ENCODE results near the gene DPCD. TPM values are rescaled to one million over a fixed set of nuclear protein-coding genes. Genes with fewer than 3 reads are reported as not detected.

Gene DPCD
- total and polyA plus RNA-seq, 11 donors = 16.3 to 42.9 (median 23.8) TPM

DNA sequence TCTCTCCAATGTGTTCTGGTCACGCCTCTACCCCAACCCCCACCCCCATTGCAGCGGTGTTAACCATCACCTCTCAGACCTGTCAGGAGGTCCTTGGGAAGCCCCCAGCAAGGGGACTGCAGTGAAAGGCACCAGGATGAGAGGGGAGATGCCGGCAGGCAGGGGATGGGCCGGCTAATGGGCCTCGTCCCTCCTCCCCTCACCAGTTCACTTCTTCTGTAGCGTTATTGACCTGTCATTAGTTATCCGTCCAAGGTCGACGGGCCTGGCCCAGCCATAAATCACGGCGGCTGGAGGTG, 18.8 kb upstream of the DPCD start:
- intact Hi-C loops (cut with DNase I) = loop anchor here in 8 of 10 donors (2.0 to 10.0 kb wide), 8 partner anchors 264 to 408 kb away; no protein-coding TSS in a partner anchor
- Histone ChIP-seq H3K4me3 (peak overlapping the region in 3 of 12 donors; percentile 61 to 70 (median 63)), H3K36me3 (no peaks in the 10 kb centered on the region), H3K27ac (no peak overlapping the region), H3K4me1 (peaks cover 0 to 28% (median 16%) of the 10 kb centered on the region in 12 donors), H3K27me3 (peaks cover 10 to 56% (median 46%) of the 10 kb centered on the region in 9 donors), H3K9me3 (peaks cover 0 to 14% (median 10%) of the 10 kb centered on the region in 12 donors)
- peak in 1 of 5 donors; percentile 23 for DNase-seq
- TF ChIP-seq, protein P1, sequence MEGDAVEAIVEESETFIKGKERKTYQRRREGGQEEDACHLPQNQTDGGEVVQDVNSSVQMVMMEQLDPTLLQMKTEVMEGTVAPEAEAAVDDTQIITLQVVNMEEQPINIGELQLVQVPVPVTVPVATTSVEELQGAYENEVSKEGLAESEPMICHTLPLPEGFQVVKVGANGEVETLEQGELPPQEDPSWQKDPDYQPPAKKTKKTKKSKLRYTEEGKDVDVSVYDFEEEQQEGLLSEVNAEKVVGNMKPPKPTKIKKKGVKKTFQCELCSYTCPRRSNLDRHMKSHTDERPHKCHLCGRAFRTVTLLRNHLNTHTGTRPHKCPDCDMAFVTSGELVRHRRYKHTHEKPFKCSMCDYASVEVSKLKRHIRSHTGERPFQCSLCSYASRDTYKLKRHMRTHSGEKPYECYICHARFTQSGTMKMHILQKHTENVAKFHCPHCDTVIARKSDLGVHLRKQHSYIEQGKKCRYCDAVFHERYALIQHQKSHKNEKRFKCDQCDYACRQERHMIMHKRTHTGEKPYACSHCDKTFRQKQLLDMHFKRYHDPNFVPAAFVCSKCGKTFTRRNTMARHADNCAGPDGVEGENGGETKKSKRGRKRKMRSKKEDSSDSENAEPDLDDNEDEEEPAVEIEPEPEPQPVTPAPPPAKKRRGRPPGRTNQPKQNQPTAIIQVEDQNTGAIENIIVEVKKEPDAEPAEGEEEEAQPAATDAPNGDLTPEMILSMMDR (IDR thresholded peaks at IDR 0.05) = no peak
- TF ChIP-seq POLR2A (IDR thresholded peaks at IDR 0.05) = no peak
- ATAC-seq = no peak
- 11 to 21% (median 15%) methylated on average over 9 to 11 of the region's 11 CpGs for WGBS, 4 donors

DNA sequence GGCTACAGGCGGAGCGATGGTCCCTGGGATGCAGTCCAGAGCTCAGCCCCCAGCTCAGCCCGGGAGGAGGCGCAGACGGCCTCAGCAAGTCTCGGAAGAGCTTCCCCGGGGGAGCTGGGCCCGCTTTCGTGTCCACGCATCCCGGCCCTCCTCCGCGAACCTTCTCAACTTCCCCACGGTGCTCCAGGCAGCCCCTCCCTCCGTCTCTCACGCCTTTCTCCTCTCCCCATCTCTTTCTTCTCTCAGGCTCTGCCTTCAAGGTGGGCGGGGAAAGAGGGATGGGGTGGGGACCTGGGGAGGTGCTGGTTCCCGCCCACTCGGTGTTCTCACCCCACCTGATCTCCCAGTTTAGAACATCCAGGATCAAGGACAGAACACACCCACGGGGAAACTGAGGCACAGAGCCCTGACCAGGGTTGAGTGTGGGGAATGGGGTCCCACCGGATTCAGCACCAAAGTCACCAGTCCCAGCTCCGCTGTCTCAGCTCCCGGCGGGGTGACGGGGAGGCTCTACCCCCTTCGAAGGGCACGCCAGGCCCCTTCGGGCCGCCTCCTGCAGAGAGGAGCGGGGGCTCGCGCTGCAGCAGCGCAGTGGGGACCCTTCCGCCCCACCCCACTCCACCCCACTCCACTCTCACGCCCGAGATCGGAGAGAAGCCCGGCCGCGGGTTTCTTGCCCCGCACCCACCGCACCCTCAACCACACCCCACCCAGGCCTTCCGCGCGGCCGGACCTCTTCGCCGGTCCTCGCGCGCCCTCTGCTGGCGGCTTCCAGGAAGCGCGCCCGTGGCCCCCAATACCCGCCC, 18.3 kb upstream of the DPCD start:
- intact Hi-C loops (cut with DNase I) = loop anchor here (1.0 to 10.0 kb wide), 15 partner anchors 265 to 409 kb away; no protein-coding TSS in a partner anchor
- Histone ChIP-seq H3K27me3 (peaks cover 10 to 51% (median 41%) of the 10 kb centered on the region in 9 donors), H3K36me3 (no peaks in the 10 kb centered on the region), H3K4me3 (peak overlapping the region; percentile 17 to 70 (median 54)), H3K4me1 (peaks cover 0 to 28% (median 16%) of the 10 kb centered on the region in 12 donors), H3K27ac (peak overlapping the region in 1 of 12 donors; percentile 15), H3K9me3 (peaks cover 0 to 14% (median 10%) of the 10 kb centered on the region in 12 donors)
- TF ChIP-seq POLR2A (IDR thresholded peaks at IDR 0.05) = no peak
- TF ChIP-seq, protein P1 (IDR thresholded peaks at IDR 0.05) = peak; percentile 78 to 98 (median 90)
- peak; percentile 21 to 93 (median 81) for ATAC-seq
- 1 to 3% (median 2%) methylated on average over 37 to 56 of the region's 56 CpGs for WGBS, 4 donors
- DNase-seq = peak; percentile 71 to 91 (median 85)

DNA sequence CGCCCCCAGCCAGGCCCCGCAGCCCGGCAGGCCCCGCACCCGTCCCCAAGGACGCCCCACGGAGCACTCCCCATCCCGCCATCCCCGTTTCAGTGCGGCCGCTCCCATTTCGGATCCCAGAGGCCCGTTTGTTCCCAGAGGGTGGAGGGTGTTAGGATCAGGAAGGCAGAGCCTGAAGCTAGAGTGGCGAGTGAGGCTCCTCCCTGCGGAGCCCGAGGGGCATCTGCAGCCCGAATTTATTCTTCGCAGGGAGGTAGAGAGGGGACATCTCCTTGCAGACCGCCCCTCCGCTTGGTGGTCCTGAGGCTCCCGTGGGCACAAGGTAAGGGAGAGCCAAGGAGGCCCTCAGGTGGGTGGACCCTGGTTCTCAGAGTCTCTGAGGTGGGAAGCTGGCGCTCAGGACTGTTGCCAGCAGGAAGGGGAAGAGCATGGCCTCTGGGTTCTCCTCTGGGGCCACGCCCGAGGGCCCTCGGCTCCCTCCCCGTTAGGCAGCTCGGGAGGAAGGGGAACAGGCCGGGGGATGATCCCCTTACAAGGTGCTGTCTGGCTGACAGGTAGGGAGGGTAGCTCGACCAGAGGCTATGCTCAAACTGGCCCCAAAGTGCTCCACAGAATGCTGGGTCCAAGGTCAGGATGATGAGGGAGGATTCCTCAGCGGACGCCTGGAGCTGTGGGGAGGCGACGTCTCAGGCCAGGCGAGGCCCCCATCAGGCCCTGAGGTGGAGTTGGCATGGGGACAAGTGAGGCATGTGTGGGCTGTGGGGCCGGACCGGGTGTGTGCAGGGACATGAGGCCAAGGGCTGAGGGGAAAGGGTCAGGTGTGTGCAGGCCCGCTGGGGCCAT, 17.5 kb upstream of the DPCD start:
- 6 to 16% (median 9%) methylated on average over 19 to 37 of the region's 37 CpGs for WGBS, 4 donors
- Histone ChIP-seq H3K4me3 (peak overlapping the region; percentile 7 to 70 (median 54)), H3K4me1 (peaks cover 0 to 28% (median 16%) of the 10 kb centered on the region in 12 donors), H3K9me3 (peaks cover 0 to 14% (median 10%) of the 10 kb centered on the region in 12 donors), H3K27ac (peak overlapping the region in 1 of 12 donors; percentile 23), H3K36me3 (no peaks in the 10 kb centered on the region), H3K27me3 (peaks cover 10 to 43% (median 33%) of the 10 kb centered on the region in 9 donors)
- DNase-seq (peak in 1 of 5 donors; percentile 64), ATAC-seq (peak; percentile 4 to 36 (median 19))
- intact Hi-C loops (cut with DNase I) = loop anchor here in 9 of 10 donors (1.0 to 10.0 kb wide), 13 partner anchors 268 to 409 kb away; no protein-coding TSS in a partner anchor
- TF ChIP-seq POLR2A (IDR thresholded peaks at IDR 0.05) = no peak
- TF ChIP-seq, protein P1 (IDR thresholded peaks at IDR 0.05) = peak in 2 of 12 donors; percentile 16 to 19
